Fibroblast of the aortic adventitia (primary cell): ENCODE results near the gene CCDC28B. TPM values are rescaled to one million over a fixed set of nuclear protein-coding genes. Genes with fewer than 3 reads are reported as not detected.

Experiments
- DNase-seq: peaks from one replicate; pipeline ENCODE4 v3.0.0-alpha.2; 2010; ENCODE audit warnings: low read depth
- H3K4me3 ChIP-seq: 2 replicates; pipeline ENCODE4 v1.5.1; 2011; ENCODE audit warnings: low read depth, mild to moderate bottlenecking, control low read depth, low read length, moderate library complexity
- CTCF ChIP-seq: IDR thresholded peaks from 2 replicates; pipeline ENCODE4 v1.5.1; 2011; ENCODE audit warnings: mild to moderate bottlenecking, low read length, control low read depth, inconsistent platforms; ENCODE audit not compliant: insufficient read depth
- total RNA-seq: library from RNA; depleted of rRNA; stranded (reverse); fragments of >200 nt; gene quantifications from 2 replicates; pipeline ENCODE4 v1.2.3, GENCODE V29; 2012; ENCODE audit warnings: low replicate concordance

The CCDC28B gene
- total RNA-seq, 1 donor: 6.0 TPM

- no peak overlapping the region for H3K4me3 ChIP-seq
- no peak for DNase-seq
- TF ChIP-seq CTCF: no peak
Observed at GRCh38 chr1:32198237-32199042, 2.0 kb upstream of the CCDC28B start.

- DNase-seq: no peak
- TF ChIP-seq CTCF: no peak
Observed at GRCh38 chr1:32199043-32199716, 1.2 kb upstream of the CCDC28B start.

GRCh38 chr1:32199717-32200072 lies 700 bp upstream of the CCDC28B start:
- H3K4me3 ChIP-seq: peak overlapping the region; percentile 84
- no peak for TF ChIP-seq CTCF
- peak; percentile 60 for DNase-seq

More at GRCh38 chr1:32199043-32199716, 1.2 kb upstream of the CCDC28B start:
- H3K4me3 ChIP-seq: no peak overlapping the region

GRCh38 chr1:32201011-32201855 lies 838 bp downstream of the CCDC28B start:
- DNase-seq: peak; percentile 55
- no peak for TF ChIP-seq CTCF
- peak overlapping the region; percentile 84 for H3K4me3 ChIP-seq

GRCh38 chr1:32204943-32205361 lies 4.6 kb downstream of the CCDC28B start:
- H3K4me3 ChIP-seq: peak overlapping the region; percentile 87
- no peak for TF ChIP-seq CTCF
- no peak for DNase-seq
